GM06990 (cell line): Measurements from ENCODE around the gene ALDH6A1.

ENCODE experiments used
- DNase-seq: peaks from one replicate; pipeline ENCODE4 v3.0.0-alpha.2; 2011; ENCODE audit not compliant: insufficient read length; ENCODE audit errors: extremely low read depth
- H3K27me3 ChIP-seq: replicated peaks from 2 replicates; pipeline ENCODE4 v1.6.0; 2011; ENCODE audit warnings: low read length; ENCODE audit not compliant: control insufficient read depth, insufficient read depth
- H3K36me3 ChIP-seq: 2 replicates; pipeline ENCODE4 v1.5.1; 2011; ENCODE audit warnings: low read length; ENCODE audit not compliant: control insufficient read depth, insufficient read depth
- H3K4me3 ChIP-seq: replicated peaks from 2 replicates; pipeline ENCODE4 v1.5.1; 2011; ENCODE audit warnings: low read depth, mild to moderate bottlenecking, control low read depth, low read length
- CTCF ChIP-seq: IDR thresholded peaks from 2 replicates; pipeline ENCODE4 v1.5.1; 2011; ENCODE audit warnings: low read length, control low read depth, mild to moderate bottlenecking, inconsistent platforms; ENCODE audit not compliant: insufficient read depth, poor library complexity, severe bottlenecking

ALDH6A1 gene

DNA sequence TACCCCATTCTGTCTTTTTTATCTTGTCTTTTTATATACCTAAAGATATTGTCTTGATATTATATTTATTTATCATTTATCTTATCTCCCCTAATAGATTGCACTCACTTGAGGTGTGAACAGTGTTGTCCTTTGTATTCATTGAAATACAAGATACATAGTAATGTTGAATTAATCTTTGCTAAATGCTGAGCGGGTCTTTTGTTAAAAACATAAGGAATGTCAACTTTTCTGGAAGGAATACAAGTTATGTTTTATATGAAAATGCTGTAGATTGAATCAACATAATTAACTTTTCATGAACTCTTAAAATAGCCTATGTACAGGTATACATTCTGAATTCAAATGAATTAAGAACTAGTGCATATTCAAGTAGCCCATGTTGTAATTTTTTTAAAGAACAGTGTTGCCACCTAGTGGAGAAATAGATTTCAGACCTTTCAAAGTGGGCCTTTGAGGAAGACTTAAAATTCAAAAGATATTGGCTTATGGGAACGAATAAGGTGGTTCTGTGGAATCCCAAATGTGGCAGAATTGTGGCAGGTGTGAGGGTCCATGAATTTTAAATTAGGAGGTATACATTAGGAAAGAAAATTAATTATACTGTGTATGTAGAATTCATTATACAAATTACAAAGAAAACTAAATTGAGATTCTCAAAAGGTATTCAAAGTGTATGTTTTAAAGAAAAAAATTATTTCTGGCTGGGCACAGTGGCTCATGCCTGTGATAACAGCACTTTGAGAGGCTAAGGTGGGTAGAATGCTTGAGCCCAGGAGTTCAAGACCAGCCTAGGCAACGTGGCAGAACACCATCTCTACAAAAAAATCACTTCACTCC, 46.0 kb downstream of the ALDH6A1 start:
- DNase-seq, result peak; percentile 13
- no peaks in the 10 kb centered on the region for H3K36me3 ChIP-seq
- TF ChIP-seq CTCF, result peak; percentile 53
- no peak overlapping the region for H3K4me3 ChIP-seq
- H3K27me3 ChIP-seq, result no peaks in the 10 kb centered on the region

DNA sequence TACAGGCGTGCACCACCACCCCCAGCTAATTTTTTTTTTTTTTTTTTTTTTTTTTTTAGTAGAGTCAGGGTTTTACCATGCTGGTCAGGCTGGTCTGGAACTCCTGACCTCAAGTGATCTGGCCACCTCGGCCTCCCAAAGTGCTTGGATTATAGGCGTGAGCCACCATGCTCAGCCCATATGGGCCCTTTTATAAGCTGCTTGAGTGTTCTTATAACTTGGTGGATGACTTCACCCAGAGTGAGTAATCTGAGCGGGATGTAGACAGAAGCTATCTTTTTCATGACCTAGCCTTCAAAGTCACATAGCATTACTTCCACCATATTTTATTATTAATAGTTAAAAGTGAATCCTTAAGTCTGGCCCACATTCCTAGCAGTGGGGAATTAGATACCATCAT, 48.7 kb downstream of the ALDH6A1 start:
- no peak for TF ChIP-seq CTCF
- no peaks in the 10 kb centered on the region for H3K27me3 ChIP-seq

DNA sequence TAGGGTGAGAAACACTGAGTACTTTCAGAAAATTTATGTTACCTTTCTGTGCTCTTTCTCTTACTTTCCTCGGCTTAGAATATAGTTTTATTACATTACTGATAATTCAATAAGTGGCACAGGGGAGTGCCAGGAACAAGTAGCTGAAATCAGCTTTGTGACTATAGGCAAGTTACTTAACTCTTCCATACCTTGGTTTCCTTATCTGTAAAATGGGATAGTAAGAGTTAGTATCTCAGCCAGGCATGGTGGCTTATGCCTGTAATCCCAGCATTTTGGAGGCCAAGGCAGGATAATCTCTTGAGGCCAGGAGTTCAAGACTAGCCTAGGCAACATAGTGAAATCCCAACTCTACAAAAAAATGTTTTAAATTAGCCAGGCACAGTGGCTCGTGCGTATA, 49.7 kb downstream of the ALDH6A1 start:
- no peak for DNase-seq

More for the DNA sequence above, 48.7 kb downstream of the ALDH6A1 start:
- no peak overlapping the region for H3K4me3 ChIP-seq
- no peak for DNase-seq
- H3K36me3 ChIP-seq, result no peaks in the 10 kb centered on the region

GRCh38 chr14:74029136-74029535, 55.1 kb downstream of the ALDH6A1 start:
- TF ChIP-seq CTCF, result no peak

More for the DNA sequence above, 49.7 kb downstream of the ALDH6A1 start:
- Histone ChIP-seq H3K4me3 (no peak overlapping the region), H3K27me3 (no peaks in the 10 kb centered on the region), H3K36me3 (no peaks in the 10 kb centered on the region)
- no peak for TF ChIP-seq CTCF

GRCh38 chr14:74022346-74022745, 61.9 kb downstream of the ALDH6A1 start:
- Histone ChIP-seq H3K36me3 (no peaks in the 10 kb centered on the region), H3K27me3 (no peaks in the 10 kb centered on the region), H3K4me3 (no peak overlapping the region)
- TF ChIP-seq CTCF, result no peak
- no peak for DNase-seq

More at GRCh38 chr14:74029136-74029535, 55.1 kb downstream of the ALDH6A1 start:
- H3K27me3 ChIP-seq, result no peaks in the 10 kb centered on the region
- H3K4me3 ChIP-seq, result no peak overlapping the region
- no peak for DNase-seq
- no peaks in the 10 kb centered on the region for H3K36me3 ChIP-seq
